ENCODE data around the gene CYTIP.

DNA sequence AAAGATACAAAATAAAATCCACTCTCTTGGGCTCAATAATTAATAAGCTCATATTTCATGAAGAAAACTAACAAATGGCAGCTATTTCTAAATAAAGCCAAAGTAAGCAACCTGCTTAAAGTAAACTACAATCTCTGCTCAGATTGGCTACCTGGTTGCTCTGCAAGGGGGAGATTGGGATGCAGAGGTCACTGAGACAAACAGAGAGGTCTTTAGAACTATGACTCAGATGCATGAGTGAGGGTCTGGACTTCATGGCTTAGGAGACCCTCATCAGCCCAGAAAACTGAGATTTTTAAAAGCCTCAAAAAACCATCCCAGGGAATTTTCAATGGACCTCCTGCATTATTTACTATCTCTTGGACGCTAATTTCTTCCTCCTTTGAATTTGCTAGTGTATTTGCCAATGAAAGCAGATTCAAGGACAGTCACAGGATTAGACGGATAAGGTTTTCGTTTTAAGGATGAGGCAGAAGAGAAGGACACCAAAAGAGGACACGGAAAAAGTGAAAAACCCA lies 17.4 kb downstream of the CYTIP start:
- TF ChIP-seq, protein P1, sequence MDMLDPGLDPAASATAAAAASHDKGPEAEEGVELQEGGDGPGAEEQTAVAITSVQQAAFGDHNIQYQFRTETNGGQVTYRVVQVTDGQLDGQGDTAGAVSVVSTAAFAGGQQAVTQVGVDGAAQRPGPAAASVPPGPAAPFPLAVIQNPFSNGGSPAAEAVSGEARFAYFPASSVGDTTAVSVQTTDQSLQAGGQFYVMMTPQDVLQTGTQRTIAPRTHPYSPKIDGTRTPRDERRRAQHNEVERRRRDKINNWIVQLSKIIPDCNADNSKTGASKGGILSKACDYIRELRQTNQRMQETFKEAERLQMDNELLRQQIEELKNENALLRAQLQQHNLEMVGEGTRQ (IDR thresholded peaks at IDR 0.05) = no peak
- TF ChIP-seq, protein P2, sequence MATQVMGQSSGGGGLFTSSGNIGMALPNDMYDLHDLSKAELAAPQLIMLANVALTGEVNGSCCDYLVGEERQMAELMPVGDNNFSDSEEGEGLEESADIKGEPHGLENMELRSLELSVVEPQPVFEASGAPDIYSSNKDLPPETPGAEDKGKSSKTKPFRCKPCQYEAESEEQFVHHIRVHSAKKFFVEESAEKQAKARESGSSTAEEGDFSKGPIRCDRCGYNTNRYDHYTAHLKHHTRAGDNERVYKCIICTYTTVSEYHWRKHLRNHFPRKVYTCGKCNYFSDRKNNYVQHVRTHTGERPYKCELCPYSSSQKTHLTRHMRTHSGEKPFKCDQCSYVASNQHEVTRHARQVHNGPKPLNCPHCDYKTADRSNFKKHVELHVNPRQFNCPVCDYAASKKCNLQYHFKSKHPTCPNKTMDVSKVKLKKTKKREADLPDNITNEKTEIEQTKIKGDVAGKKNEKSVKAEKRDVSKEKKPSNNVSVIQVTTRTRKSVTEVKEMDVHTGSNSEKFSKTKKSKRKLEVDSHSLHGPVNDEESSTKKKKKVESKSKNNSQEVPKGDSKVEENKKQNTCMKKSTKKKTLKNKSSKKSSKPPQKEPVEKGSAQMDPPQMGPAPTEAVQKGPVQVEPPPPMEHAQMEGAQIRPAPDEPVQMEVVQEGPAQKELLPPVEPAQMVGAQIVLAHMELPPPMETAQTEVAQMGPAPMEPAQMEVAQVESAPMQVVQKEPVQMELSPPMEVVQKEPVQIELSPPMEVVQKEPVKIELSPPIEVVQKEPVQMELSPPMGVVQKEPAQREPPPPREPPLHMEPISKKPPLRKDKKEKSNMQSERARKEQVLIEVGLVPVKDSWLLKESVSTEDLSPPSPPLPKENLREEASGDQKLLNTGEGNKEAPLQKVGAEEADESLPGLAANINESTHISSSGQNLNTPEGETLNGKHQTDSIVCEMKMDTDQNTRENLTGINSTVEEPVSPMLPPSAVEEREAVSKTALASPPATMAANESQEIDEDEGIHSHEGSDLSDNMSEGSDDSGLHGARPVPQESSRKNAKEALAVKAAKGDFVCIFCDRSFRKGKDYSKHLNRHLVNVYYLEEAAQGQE (IDR thresholded peaks at IDR 0.05) = no peak
- TF ChIP-seq, protein P3, sequence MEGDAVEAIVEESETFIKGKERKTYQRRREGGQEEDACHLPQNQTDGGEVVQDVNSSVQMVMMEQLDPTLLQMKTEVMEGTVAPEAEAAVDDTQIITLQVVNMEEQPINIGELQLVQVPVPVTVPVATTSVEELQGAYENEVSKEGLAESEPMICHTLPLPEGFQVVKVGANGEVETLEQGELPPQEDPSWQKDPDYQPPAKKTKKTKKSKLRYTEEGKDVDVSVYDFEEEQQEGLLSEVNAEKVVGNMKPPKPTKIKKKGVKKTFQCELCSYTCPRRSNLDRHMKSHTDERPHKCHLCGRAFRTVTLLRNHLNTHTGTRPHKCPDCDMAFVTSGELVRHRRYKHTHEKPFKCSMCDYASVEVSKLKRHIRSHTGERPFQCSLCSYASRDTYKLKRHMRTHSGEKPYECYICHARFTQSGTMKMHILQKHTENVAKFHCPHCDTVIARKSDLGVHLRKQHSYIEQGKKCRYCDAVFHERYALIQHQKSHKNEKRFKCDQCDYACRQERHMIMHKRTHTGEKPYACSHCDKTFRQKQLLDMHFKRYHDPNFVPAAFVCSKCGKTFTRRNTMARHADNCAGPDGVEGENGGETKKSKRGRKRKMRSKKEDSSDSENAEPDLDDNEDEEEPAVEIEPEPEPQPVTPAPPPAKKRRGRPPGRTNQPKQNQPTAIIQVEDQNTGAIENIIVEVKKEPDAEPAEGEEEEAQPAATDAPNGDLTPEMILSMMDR (IDR thresholded peaks at IDR 0.05) = no peak
- TF ChIP-seq FOSL2 (IDR thresholded peaks at IDR 0.05) = no peak
- no peak for TF ChIP-seq FOSL2 (CRISPR knock-in tag; IDR thresholded peaks at IDR 0.05)
- TF ChIP-seq, protein P4, sequence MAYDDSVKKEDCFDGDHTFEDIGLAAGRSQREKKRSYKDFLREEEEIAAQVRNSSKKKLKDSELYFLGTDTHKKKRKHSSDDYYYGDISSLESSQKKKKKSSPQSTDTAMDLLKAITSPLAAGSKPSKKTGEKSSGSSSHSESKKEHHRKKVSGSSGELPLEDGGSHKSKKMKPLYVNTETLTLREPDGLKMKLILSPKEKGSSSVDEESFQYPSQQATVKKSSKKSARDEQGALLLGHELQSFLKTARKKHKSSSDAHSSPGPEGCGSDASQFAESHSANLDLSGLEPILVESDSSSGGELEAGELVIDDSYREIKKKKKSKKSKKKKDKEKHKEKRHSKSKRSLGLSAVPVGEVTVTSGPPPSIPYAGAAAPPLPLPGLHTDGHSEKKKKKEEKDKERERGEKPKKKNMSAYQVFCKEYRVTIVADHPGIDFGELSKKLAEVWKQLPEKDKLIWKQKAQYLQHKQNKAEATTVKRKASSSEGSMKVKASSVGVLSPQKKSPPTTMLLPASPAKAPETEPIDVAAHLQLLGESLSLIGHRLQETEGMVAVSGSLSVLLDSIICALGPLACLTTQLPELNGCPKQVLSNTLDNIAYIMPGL (CRISPR knock-in tag; IDR thresholded peaks at IDR 0.05; ENCODE audit: borderline replicate concordance) = no peak
- TF ChIP-seq POLR2A (IDR thresholded peaks at IDR 0.05; ENCODE audit: low read length) = no peak

Data from A549 (cell line).